GM23248 (cell line): Measurements from ENCODE around the gene RNF10.

ENCODE experiments used
- EZH2 ChIP-seq: fragments of 200-600 bp; sonication (generic); IDR thresholded peaks from 2 replicates; pipeline ENCODE4 v1.6.1; 2018; ENCODE audit warnings: antibody characterized with exemption, mild to moderate bottlenecking; ENCODE audit not compliant: insufficient read depth, poor library complexity, severe bottlenecking
- EZH2phosphoT487 ChIP-seq: fragments of 200-600 bp; sonication (generic); IDR thresholded peaks from 2 replicates; pipeline ENCODE4 v1.6.1; 2018; ENCODE audit warnings: antibody characterized with exemption, moderate library complexity, mild to moderate bottlenecking, low read depth; ENCODE audit not compliant: insufficient read depth

DNA sequence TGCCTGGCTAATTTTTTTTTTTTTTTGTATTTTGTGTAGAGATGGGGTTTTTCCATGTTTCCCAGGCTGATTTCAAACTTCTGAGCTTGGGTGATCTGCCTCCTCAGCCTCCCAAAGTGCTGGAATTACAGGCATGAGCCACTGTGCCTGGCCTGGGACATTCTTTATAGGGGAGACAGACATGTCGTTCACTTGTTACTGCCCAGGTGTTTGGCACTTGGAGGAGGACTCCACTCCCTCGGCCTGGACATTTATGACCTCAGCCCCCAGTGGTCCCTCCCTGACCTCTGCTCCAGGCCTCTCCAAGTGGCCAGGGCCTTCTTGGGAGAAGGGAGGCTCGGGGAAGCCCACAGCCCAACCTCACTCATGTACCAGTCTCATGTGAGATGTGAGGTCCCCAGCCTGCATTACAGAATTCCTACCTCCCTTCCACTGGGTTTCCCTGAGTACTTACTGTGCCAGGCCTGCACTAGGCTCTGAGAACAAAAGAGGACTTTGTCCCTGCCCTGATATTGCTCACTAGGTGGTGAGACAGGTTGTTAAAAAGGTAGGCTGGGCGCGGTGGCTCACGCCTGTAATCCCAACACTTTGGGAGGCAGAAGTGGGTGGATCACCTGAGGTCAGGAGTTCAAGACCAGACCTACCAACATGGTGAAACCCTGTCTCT lies 56.7 kb downstream of the RNF10 start:
- TF ChIP-seq EZH2 (no peak), EZH2phosphoT487 (no peak)
